ENCODE data around the gene CCDC141.

GRCh38 chr2:179037807-179038206 is 12.1 kb downstream of the CCDC141 start:
- no peak for TF ChIP-seq CTCF (conservative IDR thresholded peaks at IDR 0.05 in 1 of 2, IDR thresholded peaks at IDR 0.05 in 1 of 2; ENCODE audit: extremely low read depth in 1 of 2, insufficient read depth in 1 of 2, low read depth in 1 of 2, low read length in 2 of 2)
- TF ChIP-seq EZH2 (IDR thresholded peaks at IDR 0.05; ENCODE audit: borderline replicate concordance, low read length) = no peak
